Right hindlimb (tissue), 1 donor: ENCODE results near the gene ELL.

ENCODE experiments used
- DNase-seq: peaks from one replicate; pipeline ENCODE4 v3.0.0-alpha.2; 2018

ELL gene

GRCh38 chr19:18487576-18488402 lies 34.1 kb downstream of the ELL start:
- peak; percentile 43 for DNase-seq

- no peak for DNase-seq
These were observed 35.1 kb downstream of the ELL start for GRCh38 chr19:18486746-18487145.

DNA sequence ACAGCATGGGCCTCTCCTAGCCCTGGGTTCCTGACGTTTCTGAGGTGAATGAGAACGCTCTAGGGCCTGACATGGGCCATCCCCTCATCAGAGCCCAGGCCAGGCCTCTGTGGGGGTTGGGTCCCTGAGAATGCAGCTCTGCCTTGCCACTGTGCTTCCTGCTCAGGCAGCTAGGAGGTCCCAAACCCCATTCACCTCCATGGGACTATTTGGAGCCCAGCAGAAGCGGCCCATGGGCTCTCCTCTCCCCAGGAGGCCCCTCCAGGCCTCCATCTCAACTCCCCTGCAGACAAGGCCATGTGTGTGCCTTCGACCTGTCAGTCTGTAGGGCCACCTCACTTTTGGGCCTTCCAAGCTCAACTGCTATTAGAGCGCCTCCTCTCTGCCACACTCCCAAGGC lies 36.9 kb downstream of the ELL start:
- DNase-seq, result no peak

DNA sequence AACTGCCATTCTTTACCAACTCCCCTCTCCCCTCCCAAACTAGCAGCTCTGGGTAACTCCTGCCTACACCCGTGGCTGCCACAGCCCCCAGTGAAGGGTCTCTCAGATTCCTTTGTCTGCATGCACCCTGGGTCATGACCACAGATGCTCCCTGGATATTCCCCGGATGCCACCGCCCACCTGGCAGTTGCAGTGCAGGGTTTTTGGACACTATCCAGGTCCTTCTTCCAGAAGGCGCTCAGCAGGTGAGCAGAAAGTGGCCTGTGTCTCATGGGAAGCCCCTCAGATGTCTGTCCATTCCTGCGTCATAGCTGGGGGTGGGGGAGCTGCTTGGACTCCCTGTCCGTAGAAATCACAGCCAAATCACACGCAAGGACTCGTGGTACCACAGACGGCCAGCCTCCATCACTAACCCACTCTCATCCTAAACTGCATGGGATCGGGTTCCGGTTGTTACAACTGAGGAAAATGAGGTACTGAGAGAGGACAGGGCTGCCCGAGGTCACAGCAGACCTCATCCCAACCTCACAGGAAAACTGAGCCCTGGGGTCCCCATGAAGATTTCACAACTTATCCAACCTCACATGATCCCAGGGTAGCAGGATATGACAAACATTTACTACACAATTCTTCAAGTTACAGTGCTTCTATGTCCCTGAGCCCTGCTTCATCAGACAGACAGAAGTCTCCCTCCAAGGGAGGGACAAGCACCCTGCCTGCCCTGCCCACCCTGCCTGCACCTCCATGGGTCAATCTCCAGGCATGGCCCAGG lies 38.6 kb downstream of the ELL start:
- no peak for DNase-seq

- no peak for DNase-seq
These were observed 40.2 kb downstream of the ELL start for GRCh38 chr19:18481505-18482222.

- DNase-seq, result no peak
These were observed 41.7 kb downstream of the ELL start for GRCh38 chr19:18480006-18480691.

- DNase-seq, result peak; percentile 64
These were observed 43.1 kb downstream of the ELL start for GRCh38 chr19:18478545-18479311.

- DNase-seq, result no peak
These were observed 43.9 kb downstream of the ELL start for GRCh38 chr19:18477974-18478373.

GRCh38 chr19:18477042-18477779 lies 44.7 kb downstream of the ELL start:
- no peak for DNase-seq

GRCh38 chr19:18476507-18477041 lies 45.3 kb downstream of the ELL start:
- DNase-seq, result no peak

- DNase-seq, result no peak
These were observed 46.0 kb downstream of the ELL start for GRCh38 chr19:18475762-18476331.

- no peak for DNase-seq
These were observed 46.8 kb downstream of the ELL start for GRCh38 chr19:18475004-18475453.

DNA sequence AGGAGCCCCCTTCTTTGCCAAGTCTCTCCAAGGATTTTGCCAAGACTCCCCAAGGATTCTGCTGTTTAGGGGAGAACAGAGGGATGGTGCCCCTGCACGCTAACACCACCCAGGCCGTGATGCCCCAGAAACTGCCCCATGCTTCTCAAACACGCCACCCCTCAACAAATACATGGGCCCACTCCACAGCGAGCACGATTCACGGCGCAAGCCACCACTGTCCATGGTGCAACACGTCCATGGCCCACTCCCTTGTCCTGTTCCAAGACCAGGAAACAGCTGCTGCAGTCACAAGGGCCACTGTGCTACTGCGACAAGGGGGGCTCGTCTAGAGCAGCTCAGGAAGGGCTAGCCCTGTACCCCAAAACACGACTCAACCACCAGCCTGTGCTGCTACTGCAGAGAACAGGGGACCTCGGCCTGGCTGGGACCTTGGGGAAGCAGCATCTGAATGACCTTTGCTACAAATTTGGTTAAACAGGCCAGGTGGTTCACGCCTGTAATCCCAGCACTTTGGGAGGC lies 47.4 kb downstream of the ELL start:
- DNase-seq, result no peak

DNA sequence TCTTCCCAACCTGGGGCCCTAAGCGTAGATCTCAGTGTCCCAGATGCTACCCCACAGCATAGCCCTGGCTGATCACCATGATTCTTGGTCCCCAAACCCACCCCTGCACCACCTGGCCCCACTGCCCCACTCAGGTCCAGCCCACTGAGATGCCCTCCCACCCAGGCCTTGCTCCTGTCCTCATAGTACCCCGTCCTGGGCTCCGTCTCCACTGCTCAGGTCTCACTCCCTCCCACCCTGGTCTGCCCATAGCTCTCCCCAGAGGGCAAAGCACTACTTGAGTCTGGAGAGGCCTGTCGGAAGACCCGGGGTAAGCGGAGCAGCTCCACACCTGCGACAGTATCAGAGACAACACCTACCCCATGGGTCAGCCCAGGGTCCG lies 48.2 kb downstream of the ELL start:
- DNase-seq, result no peak

GRCh38 chr19:18473003-18473705 lies 48.7 kb downstream of the ELL start:
- no peak for DNase-seq

DNA sequence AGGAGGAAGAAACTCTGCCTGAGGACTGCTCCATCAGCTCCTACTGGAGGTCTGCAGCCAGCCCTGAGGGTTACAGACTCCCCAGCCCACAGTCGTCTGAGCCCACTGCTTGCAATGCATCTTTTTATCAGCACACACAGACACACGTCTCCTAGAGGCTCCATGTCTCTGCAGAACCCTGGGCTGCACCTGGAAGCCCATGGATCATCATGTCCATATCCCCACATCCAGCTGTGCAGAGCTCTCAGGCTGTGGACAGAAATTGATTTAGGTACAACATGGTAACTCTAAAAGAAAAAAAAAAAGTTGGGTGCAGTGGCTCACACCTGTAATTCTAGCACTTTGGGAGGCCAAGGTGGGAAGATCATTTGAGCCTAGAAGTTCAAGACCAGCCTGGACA lies 51.1 kb downstream of the ELL start:
- DNase-seq, result no peak

- DNase-seq, result peak; percentile 69
These were observed 52.6 kb downstream of the ELL start for GRCh38 chr19:18469069-18469846.

- no peak for DNase-seq
These were observed 53.4 kb downstream of the ELL start for GRCh38 chr19:18468517-18468916.

DNA sequence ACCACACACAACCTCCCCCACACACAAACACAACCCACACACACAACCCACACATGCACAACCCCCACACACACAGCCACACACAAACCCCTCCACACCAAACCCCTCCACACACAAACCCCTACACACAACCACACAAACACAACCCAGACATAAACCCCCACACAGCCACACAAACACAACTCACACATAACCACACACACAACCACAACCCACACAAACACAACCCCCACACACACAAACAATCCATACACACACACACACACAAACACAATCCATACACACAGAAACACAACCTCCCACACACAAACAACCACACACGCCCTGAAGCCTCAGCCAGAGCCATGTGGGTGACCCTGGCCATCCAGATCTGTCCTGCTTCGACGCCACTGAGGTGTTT lies 53.9 kb downstream of the ELL start:
- DNase-seq, result no peak
